Transverse colon (tissue), 4 donors: Measurements from ENCODE around the gene ZNF165. TPM values are rescaled to one million over a fixed set of nuclear protein-coding genes. Genes with fewer than 3 reads are reported as not detected.
A peak's percentile ranks its signal among the peaks of the same experiment; 100 is the strongest.
"Not testable (repeated sequence)": the region's sequence is repeated elsewhere in the genome, so short reads cannot be mapped to it uniquely, and the experiment has no call there.

Experiments
- DNase-seq: peaks from one replicate; pipeline ENCODE4 v3.0.0-alpha.2; 2019
- H3K27ac ChIP-seq, 4 donors: fragments of 200-600 bp; sonication (generic); 2 replicates each; pipeline ENCODE4 v1.5.1; 2016 to 2018; ENCODE audit warnings: inconsistent platforms in 4 of 4
- H3K27me3 ChIP-seq: fragments of 200-600 bp; sonication (generic); 2 replicates; pipeline ENCODE4 v1.5.1; 2017; ENCODE audit warnings: inconsistent platforms
- H3K36me3 ChIP-seq, 4 donors: fragments of 200-600 bp; sonication (generic); 2 replicates each; pipeline ENCODE4 v1.5.1; 2017 to 2019; ENCODE audit warnings: inconsistent platforms in 4 of 4
- H3K4me1 ChIP-seq, 4 donors: fragments of 200-600 bp; sonication (generic); 2 replicates each; pipeline ENCODE4 v1.5.1; 2017 to 2020; ENCODE audit warnings: inconsistent platforms in 4 of 4
- H3K4me3 ChIP-seq, 4 donors: fragments of 200-600 bp; sonication (generic); 1 replicate in 1 of 4; 2 replicates in 3 of 4; pipeline versions ENCODE4 v1.5.1 to v1.6.1; 2017 to 2019; ENCODE audit warnings: inconsistent platforms in 4 of 4
- H3K9me3 ChIP-seq, 2 donors: fragments of 200-600 bp; sonication (generic); 2 replicates each; pipeline ENCODE4 v1.5.1; 2017 to 2019; ENCODE audit warnings: inconsistent platforms in 2 of 2
- CTCF ChIP-seq, 5 experiments: fragments of 200-600 bp in 3 of 5; fragments of 450-650 bp in 2 of 5; sonication (generic) in 3 of 5; IDR thresholded peaks; 1 replicate in 2 of 5; 2 replicates in 3 of 5; pipeline ENCODE4 v1.5.1; 2016 to 2017; ENCODE audit warnings: antibody characterized with exemption in 5 of 5, inconsistent platforms in 3 of 5, mild to moderate bottlenecking in 2 of 5, moderate library complexity in 1 of 5
- EP300 ChIP-seq: sonication (generic); formaldehyde crosslinking; IDR thresholded peaks from one replicate; pipeline ENCODE4 v1.6.1; 2017; ENCODE audit warnings: antibody characterized with exemption, low read depth
- POLR2A ChIP-seq: fragments of 450-650 bp; IDR thresholded peaks from one replicate; pipeline ENCODE4 v1.6.1; 2016; ENCODE audit warnings: antibody characterized with exemption, mild to moderate bottlenecking, moderate library complexity
- POLR2AphosphoS5 ChIP-seq, 3 donors: sonication (generic); formaldehyde crosslinking; IDR thresholded peaks; one replicate each; pipeline ENCODE4 v1.6.1; 2016; ENCODE audit warnings: antibody characterized with exemption in 3 of 3
- WGBS, 2 donors: methylation state at CpG; one replicate each; pipeline ENCODE4 v1.1.5; 2018; ENCODE audit warnings: low coverage in 1 of 2; 5-methylcytosine and 5-hydroxymethylcytosine counted together
- in situ Hi-C, 4 donors: fragments of 200-750 bp; cut with MboI; loops; one replicate each; pipeline versions ENCODE4 v1.15.0 to v1.15.1; 2017; ENCODE audit warnings: low sequenced_read_pairs in 3 of 4, low pct_ligation_motif_present in 1 of 4, low pct_unique_long_range_greater_than_20kb in 1 of 4
- intact Hi-C: fragments of 100-400 bp; cut with DNase I; formaldehyde crosslinking; loops from one replicate; pipeline ENCODE4 v1.15.1; 2023; ENCODE audit warnings: low total_unique reads
- total RNA-seq, 4 donors: library from RNA; depleted of rRNA; stranded (reverse); fragments of >200 nt; gene quantifications; one replicate each; pipeline ENCODE4 v1.1.0, GENCODE V29; 2016

ZNF165 gene
- 10 to 100 TPM in 1 of 4 donors, 1 to 10 TPM in 3; 1.1 to 20.1 (median 3.8) TPM for total RNA-seq

- H3K9me3 ChIP-seq, in situ Hi-C loops, intact Hi-C loops, DNase-seq, H3K36me3 ChIP-seq, H3K27me3 ChIP-seq: not testable (repeated sequence)
- 1% methylated on average over 15 of the region's 15 CpGs; no CpG with 5 or more reads in 1 of the 2 donors for WGBS, 2 donors
- H3K27ac ChIP-seq, result peak within 1 kb of the TSS; percentile 87 to 92 (median 88)
- peak within 1 kb of the TSS; percentile 49 to 77 (median 58) for H3K4me3 ChIP-seq
- peaks cover 0 to 18% (median 9%) of the 10 kb centered on the region in 4 donors for H3K4me1 ChIP-seq
- TF ChIP-seq CTCF (IDR thresholded peaks at IDR 0.05), result peak in 2 of 5 experiments; percentile 12 to 19
These were observed at the start of gene ZNF165 for GRCh38 chr6:28080381-28080630. Gene ZNF165, plus strand, starts transcription at chr6:28080568. Its CDS starts 4,913 bp downstream, at chr6:28085481.

GRCh38 chr6:28053584-28053983, 26.8 kb upstream of the ZNF165 start:
- 80% methylated on average over 1 to 4 of the region's 4 CpGs for WGBS, 2 donors
- TF ChIP-seq POLR2AphosphoS5 (IDR thresholded peaks at IDR 0.05) (no peak), CTCF (IDR thresholded peaks at IDR 0.05) (no peak), EP300 (no peak), POLR2A (no peak)
- Histone ChIP-seq H3K4me3 (no peak overlapping the region), H3K36me3 (no peaks in the 10 kb centered on the region), H3K27ac (no peak overlapping the region), H3K27me3 (peaks cover 12% of the 10 kb centered on the region), H3K9me3 (no peaks in the 10 kb centered on the region), H3K4me1 (no peaks in the 10 kb centered on the region)
- intact Hi-C loops, result no loop called here
- DNase-seq, result no peak
- in situ Hi-C loops, result no loop called here

GRCh38 chr6:28060405-28060804, 20.0 kb upstream of the ZNF165 start:
- intact Hi-C loops, result no loop called here
- in situ Hi-C loops, result no loop called here
- Histone ChIP-seq H3K4me1 (no peaks in the 10 kb centered on the region), H3K36me3 (no peaks in the 10 kb centered on the region), H3K4me3 (no peak overlapping the region), H3K27ac (no peak overlapping the region), H3K27me3 (peaks cover 29% of the 10 kb centered on the region), H3K9me3 (no peaks in the 10 kb centered on the region)
- 27 to 44% methylated on average over 2 of the region's 2 CpGs for WGBS, 2 donors
- DNase-seq, result no peak
- TF ChIP-seq POLR2AphosphoS5 (IDR thresholded peaks at IDR 0.05) (no peak), EP300 (no peak), POLR2A (no peak), CTCF (IDR thresholded peaks at IDR 0.05) (no peak)

- 52 to 56% methylated on average over 3 of the region's 3 CpGs for WGBS, 2 donors
- in situ Hi-C loops (no loop called here), intact Hi-C loops (no loop called here)
- Histone ChIP-seq H3K4me3 (no peak overlapping the region), H3K9me3 (no peaks in the 10 kb centered on the region), H3K27me3 (peaks cover 62% of the 10 kb centered on the region), H3K4me1 (no peaks in the 10 kb centered on the region), H3K27ac (no peak overlapping the region), H3K36me3 (no peaks in the 10 kb centered on the region)
- TF ChIP-seq CTCF (IDR thresholded peaks at IDR 0.05) (no peak), EP300 (no peak)
- no peak for DNase-seq
These were observed 16.1 kb upstream of the ZNF165 start for GRCh38 chr6:28064272-28064671.
